Central memory CD8-positive, alpha-beta T cell (primary cell): Measurements from ENCODE around the gene ADCY1.
A peak's percentile ranks its signal among the peaks of the same experiment; 100 is the strongest.

Experiments
- ATAC-seq: fragments of 150-1000 bp; cut with Tn5 transposase; replicated peaks from 2 replicates; pipeline ENCODE4 v1.10.0; 2022; ENCODE audit warnings: mild to moderate bottlenecking, moderate FRiP score, moderate number of reproducible peaks; ENCODE audit not compliant: poor library complexity, severe bottlenecking; ENCODE audit errors: extremely low read depth
- DNase-seq, 2 donors: peaks; one replicate each; pipeline ENCODE4 v3.0.0; 2021; ENCODE audit warnings: low spot score in 2 of 2
- H3K27ac Mint-ChIP-seq: one replicate; pipeline ENCODE4 v1.8.0; 2022; ENCODE audit warnings: low read depth, mild to moderate bottlenecking, moderate library complexity, mixed read lengths
- H3K27me3 Mint-ChIP-seq: one replicate; pipeline ENCODE4 v1.8.0; 2022; ENCODE audit warnings: mixed read lengths
- H3K36me3 Mint-ChIP-seq: one replicate; pipeline ENCODE4 v1.8.0; 2022; ENCODE audit warnings: mild to moderate bottlenecking, moderate library complexity, mixed read lengths; ENCODE audit not compliant: insufficient read depth
- H3K4me1 Mint-ChIP-seq: one replicate; pipeline ENCODE4 v1.8.0; 2022; ENCODE audit warnings: mixed read lengths
- H3K4me3 Mint-ChIP-seq: one replicate; pipeline ENCODE4 v1.8.0; 2022; ENCODE audit warnings: mild to moderate bottlenecking, moderate library complexity, mixed read lengths
- H3K9me3 Mint-ChIP-seq: one replicate; pipeline ENCODE4 v1.8.0; 2022; ENCODE audit warnings: mixed read lengths

ADCY1 gene

GRCh38 chr7:45591101-45591906 is 17.1 kb downstream of the ADCY1 start:
- peaks cover 14% of the 10 kb centered on the region for H3K27me3 Mint-ChIP-seq
- no peak overlapping the region for H3K4me3 Mint-ChIP-seq
- ATAC-seq (no peak), DNase-seq (no peak)
- H3K27ac Mint-ChIP-seq, result no peak overlapping the region
- no peaks in the 10 kb centered on the region for H3K4me1 Mint-ChIP-seq
- no peaks in the 10 kb centered on the region for H3K36me3 Mint-ChIP-seq
- H3K9me3 Mint-ChIP-seq, result no peaks in the 10 kb centered on the region

- Mint-ChIP-seq H3K36me3 (no peaks in the 10 kb centered on the region), H3K27me3 (peaks cover 25% of the 10 kb centered on the region), H3K4me1 (no peaks in the 10 kb centered on the region), H3K4me3 (no peak overlapping the region), H3K9me3 (no peaks in the 10 kb centered on the region), H3K27ac (no peak overlapping the region)
- DNase-seq (no peak), ATAC-seq (no peak)
These were observed 18.2 kb downstream of the ADCY1 start for GRCh38 chr7:45592230-45592991.

- DNase-seq (peak in 1 of 2 donors; percentile 2), ATAC-seq (no peak)
- Mint-ChIP-seq H3K4me3 (no peak overlapping the region), H3K9me3 (no peaks in the 10 kb centered on the region), H3K36me3 (no peaks in the 10 kb centered on the region), H3K27me3 (peaks cover 32% of the 10 kb centered on the region), H3K27ac (no peak overlapping the region), H3K4me1 (no peaks in the 10 kb centered on the region)
These were observed 19.0 kb downstream of the ADCY1 start for GRCh38 chr7:45593121-45593541.

- Mint-ChIP-seq H3K4me3 (no peak overlapping the region), H3K36me3 (no peaks in the 10 kb centered on the region)
- ATAC-seq, result no peak
These were observed 19.7 kb downstream of the ADCY1 start for GRCh38 chr7:45593877-45594276.

GRCh38 chr7:45594745-45595535 is 20.8 kb downstream of the ADCY1 start:
- ATAC-seq, result no peak
- no peak overlapping the region for H3K27ac Mint-ChIP-seq

More at GRCh38 chr7:45593877-45594276, 19.7 kb downstream of the ADCY1 start:
- H3K27me3 Mint-ChIP-seq, result peaks cover 34% of the 10 kb centered on the region
- no peaks in the 10 kb centered on the region for H3K9me3 Mint-ChIP-seq
- no peak for DNase-seq
- no peaks in the 10 kb centered on the region for H3K4me1 Mint-ChIP-seq
- no peak overlapping the region for H3K27ac Mint-ChIP-seq

GRCh38 chr7:45595809-45596664 is 21.9 kb downstream of the ADCY1 start:
- DNase-seq (peak in 1 of 2 donors; percentile 9), ATAC-seq (no peak)
- Mint-ChIP-seq H3K9me3 (no peaks in the 10 kb centered on the region), H3K27ac (no peak overlapping the region), H3K4me3 (no peak overlapping the region), H3K4me1 (no peaks in the 10 kb centered on the region), H3K36me3 (no peaks in the 10 kb centered on the region), H3K27me3 (peaks cover 47% of the 10 kb centered on the region)

More at GRCh38 chr7:45594745-45595535, 20.8 kb downstream of the ADCY1 start:
- H3K36me3 Mint-ChIP-seq, result no peaks in the 10 kb centered on the region
- H3K27me3 Mint-ChIP-seq, result peaks cover 40% of the 10 kb centered on the region
- no peaks in the 10 kb centered on the region for H3K9me3 Mint-ChIP-seq
- H3K4me1 Mint-ChIP-seq, result no peaks in the 10 kb centered on the region
- no peak for DNase-seq
- H3K4me3 Mint-ChIP-seq, result no peak overlapping the region

GRCh38 chr7:45596665-45597095 is 22.5 kb downstream of the ADCY1 start:
- no peak overlapping the region for H3K4me3 Mint-ChIP-seq
- DNase-seq (no peak), ATAC-seq (no peak)
- H3K36me3 Mint-ChIP-seq, result no peaks in the 10 kb centered on the region
- H3K4me1 Mint-ChIP-seq, result no peaks in the 10 kb centered on the region
- no peaks in the 10 kb centered on the region for H3K9me3 Mint-ChIP-seq
- H3K27me3 Mint-ChIP-seq, result peaks cover 47% of the 10 kb centered on the region
- no peak overlapping the region for H3K27ac Mint-ChIP-seq

GRCh38 chr7:45597286-45597984 is 23.3 kb downstream of the ADCY1 start:
- Mint-ChIP-seq H3K4me1 (no peaks in the 10 kb centered on the region), H3K4me3 (no peak overlapping the region), H3K36me3 (no peaks in the 10 kb centered on the region), H3K27ac (no peak overlapping the region), H3K27me3 (peaks cover 47% of the 10 kb centered on the region), H3K9me3 (no peaks in the 10 kb centered on the region)
- ATAC-seq (no peak), DNase-seq (peak in 1 of 2 donors; percentile 9)

- peak in 1 of 2 donors; percentile 4 for DNase-seq
- Mint-ChIP-seq H3K27ac (no peak overlapping the region), H3K4me1 (no peaks in the 10 kb centered on the region), H3K36me3 (no peaks in the 10 kb centered on the region), H3K9me3 (no peaks in the 10 kb centered on the region), H3K4me3 (no peak overlapping the region), H3K27me3 (peaks cover 47% of the 10 kb centered on the region)
- no peak for ATAC-seq
These were observed 24.8 kb downstream of the ADCY1 start for GRCh38 chr7:45598886-45599520.

GRCh38 chr7:45599851-45600706 is 25.9 kb downstream of the ADCY1 start:
- H3K4me1 Mint-ChIP-seq, result no peaks in the 10 kb centered on the region
- peaks cover 49% of the 10 kb centered on the region for H3K27me3 Mint-ChIP-seq
- H3K9me3 Mint-ChIP-seq, result no peaks in the 10 kb centered on the region
- ATAC-seq (no peak), DNase-seq (no peak)
- H3K36me3 Mint-ChIP-seq, result no peaks in the 10 kb centered on the region
- H3K4me3 Mint-ChIP-seq, result no peak overlapping the region
- no peak overlapping the region for H3K27ac Mint-ChIP-seq
